NCI-H1417 treated with DMSO at 0.1 percent for 48 hours (cell line): ENCODE results near the gene RETREG2.
A peak's percentile ranks its signal among the peaks of the same experiment; 100 is the strongest.

Experiments used
- DNase-seq: peaks from one replicate; lab custom pipeline; 2025; lab: John Stamatoyannopoulos, UW

RETREG2 gene, protein sequence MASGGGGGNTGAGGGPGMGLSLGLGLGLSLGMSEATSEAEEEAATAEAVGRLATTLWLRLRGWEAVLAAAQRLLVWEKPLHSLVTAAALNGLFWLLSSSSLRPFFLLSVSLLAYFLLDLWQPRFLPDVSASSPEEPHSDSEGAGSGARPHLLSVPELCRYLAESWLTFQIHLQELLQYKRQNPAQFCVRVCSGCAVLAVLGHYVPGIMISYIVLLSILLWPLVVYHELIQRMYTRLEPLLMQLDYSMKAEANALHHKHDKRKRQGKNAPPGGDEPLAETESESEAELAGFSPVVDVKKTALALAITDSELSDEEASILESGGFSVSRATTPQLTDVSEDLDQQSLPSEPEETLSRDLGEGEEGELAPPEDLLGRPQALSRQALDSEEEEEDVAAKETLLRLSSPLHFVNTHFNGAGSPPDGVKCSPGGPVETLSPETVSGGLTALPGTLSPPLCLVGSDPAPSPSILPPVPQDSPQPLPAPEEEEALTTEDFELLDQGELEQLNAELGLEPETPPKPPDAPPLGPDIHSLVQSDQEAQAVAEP

GRCh38 chr2:219177552-219178376 is at the start of gene RETREG2:
RETREG2 (plus strand) TSS chr2:219178275; CDS start chr2:219178353, 78 bp downstream.
- peak; percentile 62 for DNase-seq

DNA sequence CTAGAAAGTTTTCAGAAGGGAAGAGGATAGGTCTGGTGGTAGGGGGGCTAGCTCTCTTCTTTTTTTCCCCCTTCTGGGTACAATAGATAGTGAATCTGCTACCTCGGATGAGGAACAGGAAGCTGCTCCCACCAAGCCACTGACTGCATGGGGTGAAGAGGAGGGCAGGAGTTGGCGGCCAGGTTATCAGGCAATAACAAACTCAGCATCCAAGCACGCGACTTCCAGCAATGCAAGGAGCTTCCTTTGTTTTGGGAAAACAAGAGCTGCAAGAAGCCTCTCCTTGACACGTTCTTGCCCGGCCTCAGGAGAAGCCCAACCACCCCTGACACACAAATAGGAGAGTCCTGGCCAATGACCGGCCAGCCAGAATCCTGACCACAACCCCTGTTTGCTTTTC is 49.7 kb upstream of the RETREG2 start:
- DNase-seq, result no peak

DNA sequence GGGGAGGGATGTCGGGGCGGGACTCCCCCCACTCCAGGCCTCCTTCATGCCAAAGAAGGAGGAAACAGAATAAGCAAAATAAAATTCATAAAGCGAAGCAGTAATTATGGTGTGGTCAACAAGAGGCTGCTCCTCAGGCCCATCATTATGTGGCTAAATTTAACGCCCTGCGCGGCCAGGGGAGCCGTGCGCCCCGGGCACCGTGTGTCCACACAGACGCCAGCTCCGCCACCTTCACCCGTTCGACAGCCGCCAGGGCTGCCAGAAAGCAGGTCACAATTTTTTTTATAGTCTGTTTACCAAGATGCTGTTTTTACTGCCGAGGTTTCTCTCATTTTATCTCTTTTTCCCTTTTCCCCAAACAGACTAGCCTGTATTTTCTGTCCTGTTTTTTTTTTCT is 48.5 kb upstream of the RETREG2 start:
- DNase-seq, result no peak

- no peak for DNase-seq
Measured at GRCh38 chr2:219131327-219131726, 46.7 kb upstream of the RETREG2 start.

- no peak for DNase-seq
Measured at GRCh38 chr2:219131744-219132143, 46.3 kb upstream of the RETREG2 start.

DNA sequence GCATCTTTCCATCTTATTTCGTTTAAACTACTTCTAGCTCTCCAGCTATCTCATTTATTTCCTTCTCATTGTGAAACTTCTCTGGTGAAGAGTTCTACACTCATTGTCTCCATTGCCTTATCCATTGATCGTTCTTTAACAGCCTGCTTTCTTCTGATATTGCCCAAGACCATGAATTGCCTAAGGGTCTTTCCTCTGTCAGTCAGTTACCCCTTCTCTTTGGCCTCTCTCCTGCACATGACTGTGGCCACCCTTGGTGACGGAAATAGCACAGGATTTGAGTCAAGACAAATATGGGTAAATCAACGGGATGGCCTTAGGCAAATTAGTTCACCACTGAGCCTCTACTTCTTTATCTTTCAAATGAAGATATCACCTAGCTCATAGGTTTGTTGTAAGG is 44.1 kb upstream of the RETREG2 start:
- no peak for DNase-seq

DNA sequence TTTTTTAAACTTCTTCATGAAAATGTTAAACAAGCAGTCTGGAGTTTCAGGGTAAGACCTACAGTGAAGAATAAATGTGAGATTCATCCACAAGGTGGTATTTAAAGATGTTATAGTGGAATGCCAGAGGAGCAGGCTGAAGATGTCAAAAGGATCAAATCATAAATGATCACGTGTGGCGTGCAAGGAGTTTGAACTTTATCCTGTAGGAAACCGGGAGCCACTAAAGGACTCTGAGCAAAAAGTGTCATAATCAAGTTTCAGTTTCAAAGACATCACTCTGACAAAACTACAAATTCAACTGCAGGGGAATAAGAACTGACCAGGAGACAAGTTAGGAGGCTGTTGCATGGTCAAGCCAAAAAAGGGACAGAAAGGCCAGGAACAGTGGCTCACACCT is 37.4 kb upstream of the RETREG2 start:
- DNase-seq, result no peak

DNA sequence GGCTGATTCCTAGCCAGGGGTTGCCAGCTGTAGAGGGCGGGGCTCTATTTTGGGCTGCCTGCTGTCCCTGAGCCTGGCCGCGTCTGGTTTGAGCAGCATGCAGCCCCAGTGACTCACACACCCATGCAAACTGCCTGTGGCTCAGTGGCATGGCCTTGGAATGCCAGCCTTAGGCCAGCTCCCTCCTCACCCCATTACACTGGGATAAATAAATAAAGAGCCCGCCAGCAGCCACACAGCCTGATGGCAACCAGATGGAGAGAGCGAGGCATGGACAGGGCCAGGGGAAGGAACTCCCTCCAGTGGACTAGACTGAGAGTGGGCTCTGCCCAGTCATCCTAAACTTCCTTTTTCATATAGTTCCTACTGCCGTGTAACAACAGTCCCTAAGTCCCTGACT is 35.7 kb upstream of the RETREG2 start:
- DNase-seq, result no peak

DNA sequence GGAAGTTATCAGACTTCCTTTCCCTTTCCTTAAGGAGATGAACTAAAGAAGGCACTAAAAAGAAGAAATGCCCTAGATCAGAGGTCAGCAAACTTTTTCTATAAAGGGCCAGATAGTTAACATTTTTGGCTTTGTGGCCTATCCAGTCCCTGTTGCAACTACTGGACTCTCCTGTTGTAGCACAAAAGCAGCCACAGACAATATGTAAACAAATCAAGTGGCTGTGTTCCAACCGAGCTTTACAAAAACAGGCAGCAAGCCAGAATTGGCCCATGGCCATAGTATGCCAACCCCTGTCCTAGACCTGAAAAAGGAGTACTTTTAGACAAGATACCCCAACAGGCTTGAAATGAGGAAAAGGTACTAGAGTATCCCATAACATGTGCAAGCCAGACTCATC is 28.4 kb upstream of the RETREG2 start:
- DNase-seq, result no peak

- no peak for DNase-seq
Measured at GRCh38 chr2:219155054-219155644, 22.9 kb upstream of the RETREG2 start.

GRCh38 chr2:219157396-219157795 is 20.7 kb upstream of the RETREG2 start:
- no peak for DNase-seq

DNA sequence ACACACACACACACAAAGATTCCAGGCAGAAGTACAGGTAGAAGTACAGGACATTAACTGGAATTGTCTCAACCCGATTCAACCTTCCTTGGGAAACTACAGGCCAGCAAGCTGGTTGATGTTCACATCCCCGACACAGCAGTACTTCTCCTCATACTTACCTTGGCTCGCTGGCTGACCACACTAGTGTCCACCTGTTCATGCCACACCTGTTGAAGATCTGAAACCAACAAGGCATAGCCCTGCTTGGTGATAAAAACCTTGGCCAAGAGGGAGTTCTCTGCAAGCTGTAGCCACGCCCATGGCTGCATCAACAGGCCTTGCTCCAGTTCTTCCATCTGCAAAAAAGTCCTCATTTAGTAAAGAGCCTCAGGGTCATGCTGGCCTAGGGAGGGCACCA is 20.1 kb upstream of the RETREG2 start:
- no peak for DNase-seq

GRCh38 chr2:219158586-219158985 is 19.5 kb upstream of the RETREG2 start:
- no peak for DNase-seq

- no peak for DNase-seq
Measured at GRCh38 chr2:219159771-219160185, 18.3 kb upstream of the RETREG2 start.

DNA sequence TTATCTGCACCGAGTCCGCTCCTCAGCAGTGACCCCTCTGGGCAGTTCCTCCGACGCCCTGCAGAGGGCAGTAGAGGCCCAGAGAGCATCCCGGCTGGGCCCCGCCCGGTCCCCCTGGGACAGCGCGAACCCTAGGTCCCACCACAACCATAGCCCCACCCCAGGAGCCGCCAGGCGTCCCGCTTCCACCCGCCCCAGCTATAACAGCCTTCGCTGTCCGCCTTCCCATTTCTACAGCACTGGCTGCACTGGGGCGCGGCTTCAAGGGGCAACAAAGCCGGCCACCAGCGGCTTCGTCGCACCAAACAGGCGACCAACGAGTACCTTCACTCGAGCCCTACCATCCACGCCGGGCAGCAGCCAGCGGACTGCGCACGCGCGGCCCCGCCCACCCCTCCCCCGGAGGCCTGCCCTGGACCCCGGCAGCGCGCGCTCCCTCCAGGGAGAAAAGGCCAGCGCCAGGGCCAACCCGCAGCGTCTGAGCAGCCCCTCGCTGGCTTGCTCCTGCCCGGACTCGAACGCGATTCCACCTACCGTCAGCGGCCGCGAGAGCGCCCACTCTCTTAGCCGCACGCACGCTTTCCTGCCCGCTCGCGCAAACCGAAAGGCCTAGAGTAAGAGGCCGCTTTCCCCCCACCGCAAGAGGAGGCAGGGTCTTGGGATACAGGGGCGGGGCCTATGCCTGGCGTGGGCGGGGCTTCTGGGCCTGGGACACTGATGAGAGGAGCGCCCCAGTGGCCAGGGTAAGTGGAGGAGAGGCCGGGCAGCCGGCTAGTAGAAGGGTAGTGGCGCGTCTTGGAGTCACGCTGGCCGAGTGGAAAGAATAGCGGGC is 17.7 kb upstream of the RETREG2 start, which contains the start of gene NHEJ1:
NHEJ1 (minus strand) TSS at position 630 of the 832 bp plus-strand sequence. CDS start 2,453 bp downstream, outside the sequence.
- DNase-seq, result peak; percentile 82

- DNase-seq, result no peak
Measured at GRCh38 chr2:219161097-219161496, 17.0 kb upstream of the RETREG2 start.

- DNase-seq, result no peak
Measured at GRCh38 chr2:219163156-219163555, 14.9 kb upstream of the RETREG2 start.

DNA sequence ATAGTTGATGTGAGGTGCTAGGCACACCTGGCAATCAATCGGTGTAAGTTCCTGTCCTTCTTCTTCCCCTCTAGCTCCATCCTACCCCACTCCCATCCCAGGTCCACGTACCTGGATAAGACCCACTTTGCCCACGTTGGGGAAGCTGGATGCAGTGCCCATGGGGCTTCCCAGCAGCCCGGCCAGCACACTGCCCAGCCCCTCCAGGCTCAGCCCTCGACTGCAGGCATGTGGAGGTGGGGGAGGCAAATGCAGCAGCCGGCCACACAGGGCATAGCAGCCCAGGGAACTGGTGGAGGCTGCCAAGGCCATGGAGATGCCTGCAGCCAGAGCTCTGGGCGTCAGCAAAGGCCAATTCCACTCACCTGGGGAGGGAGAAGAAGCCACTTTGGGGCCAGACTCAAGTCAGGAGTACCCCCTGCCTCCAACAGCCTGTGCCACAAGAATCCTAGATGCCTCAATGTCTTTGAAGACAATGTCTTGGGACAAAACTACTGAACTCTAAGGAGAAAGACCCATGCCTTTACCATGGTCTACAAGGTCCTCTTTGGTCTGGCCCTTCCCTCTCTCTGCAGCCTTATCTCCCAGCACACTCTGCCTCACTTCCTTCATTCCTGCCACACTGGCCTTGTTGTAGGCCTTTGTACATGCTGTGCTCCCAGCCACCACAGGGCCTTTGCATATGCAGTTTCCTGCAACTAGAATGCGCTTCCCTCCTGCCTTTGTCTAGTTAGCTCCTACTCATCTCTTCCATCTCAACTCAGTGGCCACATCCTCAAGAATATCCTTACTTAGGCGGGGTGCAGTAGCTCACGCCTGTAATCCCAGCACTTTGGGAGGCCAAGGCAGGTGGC is 12.8 kb upstream of the RETREG2 start:
- no peak for DNase-seq

GRCh38 chr2:219167997-219168396 is 10.1 kb upstream of the RETREG2 start:
- no peak for DNase-seq

- DNase-seq, result no peak
Measured at GRCh38 chr2:219168526-219168925, 9.5 kb upstream of the RETREG2 start.
